HepG2 (cell line): ENCODE results near the gene PC. TPM values are rescaled to one million over a fixed set of nuclear protein-coding genes. Genes with fewer than 3 reads are reported as not detected.
A peak's percentile ranks its signal among the peaks of the same experiment; 100 is the strongest.

ENCODE experiments used
- CBX2 ChIP-seq, 2 experiments: fragments of 200-600 bp in 1 of 2; sonication (generic); formaldehyde crosslinking in 1 of 2; IDR thresholded peaks; 2 replicates each; pipeline versions ENCODE4 v1.7.0 to v1.8.1; 2018 to 2022; ENCODE audit warnings: low read depth in 2 of 2, low read length in 1 of 2, mild to moderate bottlenecking in 1 of 2, missing genetic modification reagents in 1 of 2
- CCAR2 ChIP-seq: fragments of 200-400 bp; formaldehyde crosslinking; optimal IDR thresholded peaks from 2 replicates; pipeline ENCODE3; 2018; ENCODE audit warnings: low read depth, mild to moderate bottlenecking, low read length, moderate library complexity
- FOXO1 ChIP-seq: sonication (generic); formaldehyde crosslinking; IDR thresholded peaks from 2 replicates; pipeline ENCODE4 v1.4.0; 2020; ENCODE audit warnings: missing genetic modification reagents
- KDM1A ChIP-seq: IDR thresholded peaks from 2 replicates; pipeline ENCODE4 v1.6.1; 2016; ENCODE audit warnings: missing compliant biosample characterization
- KLF13 ChIP-seq: sonication (generic); formaldehyde crosslinking; IDR thresholded peaks from 2 replicates; pipeline ENCODE4 v1.4.0; 2020; ENCODE audit warnings: mild to moderate bottlenecking, missing genetic modification reagents
- MTA1 ChIP-seq: sonication (generic); formaldehyde crosslinking; IDR thresholded peaks from 2 replicates; pipeline ENCODE4 v1.4.0; 2020; ENCODE audit warnings: missing genetic modification reagents, mild to moderate bottlenecking, borderline replicate concordance
- RARA ChIP-seq: IDR thresholded peaks from 2 replicates; pipeline ENCODE4 v1.6.1; 2016; ENCODE audit warnings: missing genetic modification reagents, missing compliant biosample characterization
- RELA ChIP-seq: sonication (generic); formaldehyde crosslinking; IDR thresholded peaks from 2 replicates; pipeline ENCODE4 v1.4.0; 2020; ENCODE audit warnings: missing genetic modification reagents
- SAP130 ChIP-seq: IDR thresholded peaks from 2 replicates; pipeline ENCODE4 v1.6.1; 2016; ENCODE audit warnings: low read depth
- SIX1 ChIP-seq: sonication (generic); formaldehyde crosslinking; IDR thresholded peaks from 2 replicates; pipeline ENCODE4 v1.4.0; 2020; ENCODE audit warnings: missing genetic modification reagents, borderline replicate concordance
- SIX4 ChIP-seq: sonication (generic); formaldehyde crosslinking; IDR thresholded peaks from 2 replicates; pipeline ENCODE4 v1.4.0; 2020; ENCODE audit warnings: missing genetic modification reagents
- SOX6 ChIP-seq, 2 experiments: fragments of 450-650 bp in 1 of 2; sonication (generic) in 1 of 2; formaldehyde crosslinking in 1 of 2; IDR thresholded peaks; 2 replicates each; pipeline versions ENCODE4 v1.4.0 to v1.6.1; 2017 to 2020; ENCODE audit warnings: antibody characterized with exemption in 1 of 2, mild to moderate bottlenecking in 1 of 2, missing genetic modification reagents in 1 of 2
- SP4 ChIP-seq: sonication (generic); formaldehyde crosslinking; IDR thresholded peaks from 2 replicates; pipeline ENCODE4 v1.8.1; 2023; ENCODE audit warnings: mild to moderate bottlenecking, missing genetic modification reagents
- TCF7 ChIP-seq: sonication (generic); IDR thresholded peaks from 2 replicates; pipeline ENCODE4 v1.6.1; 2016; ENCODE audit warnings: antibody characterized with exemption, low read depth
- TEAD2 ChIP-seq: sonication (generic); formaldehyde crosslinking; IDR thresholded peaks from 2 replicates; pipeline ENCODE4 v1.9.0; 2021; ENCODE audit warnings: missing genetic modification reagents
- ZMAT3 ChIP-seq: sonication (generic); formaldehyde crosslinking; conservative IDR thresholded peaks from 2 replicates; pipeline ENCODE4 v1.7.0; 2021; ENCODE audit warnings: missing genetic modification reagents
- ZNF761 ChIP-seq: sonication (generic); formaldehyde crosslinking; conservative IDR thresholded peaks from 2 replicates; pipeline ENCODE4 v1.4.0; 2020; ENCODE audit warnings: mild to moderate bottlenecking, missing genetic modification reagents
- ZNF790 ChIP-seq: sonication (generic); formaldehyde crosslinking; IDR thresholded peaks from 2 replicates; pipeline ENCODE4 v1.8.0; 2022; ENCODE audit warnings: missing genetic modification reagents, mild to moderate bottlenecking, borderline replicate concordance
- ZNF792 ChIP-seq: IDR thresholded peaks from 2 replicates; pipeline ENCODE4 v1.6.1; 2016
- ZSCAN25 ChIP-seq: sonication (generic); formaldehyde crosslinking; IDR thresholded peaks from 2 replicates; pipeline ENCODE4 v1.8.0; 2022; ENCODE audit warnings: mild to moderate bottlenecking, missing genetic modification reagents
- ZSCAN30 ChIP-seq: sonication (generic); formaldehyde crosslinking; IDR thresholded peaks from 2 replicates; pipeline ENCODE4 v1.5.0; 2020; ENCODE audit warnings: mild to moderate bottlenecking, missing genetic modification reagents
- ZSCAN31 ChIP-seq: sonication (generic); formaldehyde crosslinking; IDR thresholded peaks from 2 replicates; pipeline ENCODE4 v1.5.0; 2020; ENCODE audit warnings: low read depth, mild to moderate bottlenecking, missing genetic modification reagents
- polyA plus RNA-seq, 8 experiments: library from polyadenylated mRNA; depleted of rRNA in 3 of 8; stranded (reverse) in 7 of 8; unstranded in 1 of 8; fragments of >200 nt; fragmentation: Illumina TruSeq in 4 of 8; extraction: Trizol in 4 of 8; gene quantifications; 2 replicates each; pipeline versions ENCODE4 v1.2.1 to v1.2.3, GENCODE V29; 2011 to 2016; ENCODE audit warnings: low read depth in 4 of 8, missing spikeins in 1 of 8, mixed read lengths in 1 of 8; ENCODE audit not compliant: insufficient read depth in 1 of 8
- total RNA-seq, 5 experiments: library from RNA; depleted of rRNA; stranded (reverse); fragments of >200 nt; fragmentation: Illumina TruSeq; extraction: Trizol; gene quantifications; 2 replicates each; pipeline ENCODE4 v1.2.3, GENCODE V29; 2016; ENCODE audit warnings: low read depth in 1 of 5
- TF ChIP-seq, protein P1 (sequence below): sonication (generic); formaldehyde crosslinking; IDR thresholded peaks from 2 replicates; pipeline ENCODE4 v1.5.0; 2020; ENCODE audit warnings: mild to moderate bottlenecking, missing genetic modification reagents
- TF ChIP-seq, protein P2 (sequence below): sonication (generic); formaldehyde crosslinking; conservative IDR thresholded peaks from 2 replicates; pipeline ENCODE4 v1.4.0; 2020; ENCODE audit warnings: missing genetic modification reagents
- TF ChIP-seq, protein P3 (sequence below): IDR thresholded peaks from 2 replicates; pipeline ENCODE4 v1.6.1; 2018; ENCODE audit warnings: missing genetic modification reagents, mild to moderate bottlenecking, missing compliant biosample characterization
- TF ChIP-seq, protein P4 (sequence below): IDR thresholded peaks from 2 replicates; pipeline ENCODE4 v1.6.1; 2016; ENCODE audit warnings: missing genetic modification reagents, missing compliant biosample characterization
- TF ChIP-seq, protein P5 (sequence below): fragments of 450-650 bp; IDR thresholded peaks from 2 replicates; pipeline ENCODE4 v1.6.1; 2016

Gene PC
- total and polyA plus RNA-seq, 2 of the 13 experiments (the other 11 are each of a cell fraction or from before 2014, with no cell fraction given), result 29.0 to 39.0 TPM

DNA sequence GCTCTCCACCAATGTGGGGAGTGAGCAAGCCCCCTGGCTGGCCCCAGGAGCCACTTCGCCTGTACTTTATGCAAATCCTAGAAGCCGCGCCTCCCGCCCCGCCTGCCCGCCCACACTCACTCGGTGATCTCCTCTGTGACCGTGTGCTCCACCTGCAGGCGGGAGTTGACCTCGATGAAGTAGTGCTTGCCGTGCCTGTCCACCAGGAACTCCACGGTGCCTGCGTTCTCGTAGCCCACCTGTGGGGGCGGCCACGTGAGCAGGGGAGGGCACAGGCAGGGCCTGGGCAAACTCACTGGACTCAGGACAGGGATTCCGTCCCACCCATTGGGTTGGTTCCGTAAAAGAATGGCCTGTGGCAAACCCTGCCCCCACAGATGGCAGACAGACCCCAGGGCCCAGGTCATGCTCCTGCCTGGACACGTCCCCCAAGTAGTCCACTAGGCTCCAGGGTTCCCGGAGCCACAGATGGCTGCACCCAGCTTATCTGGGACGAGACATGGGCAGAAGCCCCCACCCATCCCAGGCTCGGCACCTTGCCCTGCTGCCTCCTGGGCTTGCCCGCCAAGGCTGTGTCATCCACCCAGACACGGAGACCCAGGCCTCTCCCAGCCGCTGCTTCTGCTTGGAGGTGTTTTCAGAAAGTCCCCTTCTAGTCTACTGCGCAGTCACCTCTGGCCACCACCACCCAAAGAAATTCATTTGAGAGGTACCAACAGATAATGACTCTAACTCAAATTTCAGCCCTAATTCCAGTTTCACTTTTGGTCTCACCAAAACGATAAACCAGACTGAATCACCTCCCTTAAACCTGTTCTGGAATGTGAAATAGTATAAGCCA is 89.2 kb downstream of the PC start (continued):
- TF ChIP-seq, protein P1, sequence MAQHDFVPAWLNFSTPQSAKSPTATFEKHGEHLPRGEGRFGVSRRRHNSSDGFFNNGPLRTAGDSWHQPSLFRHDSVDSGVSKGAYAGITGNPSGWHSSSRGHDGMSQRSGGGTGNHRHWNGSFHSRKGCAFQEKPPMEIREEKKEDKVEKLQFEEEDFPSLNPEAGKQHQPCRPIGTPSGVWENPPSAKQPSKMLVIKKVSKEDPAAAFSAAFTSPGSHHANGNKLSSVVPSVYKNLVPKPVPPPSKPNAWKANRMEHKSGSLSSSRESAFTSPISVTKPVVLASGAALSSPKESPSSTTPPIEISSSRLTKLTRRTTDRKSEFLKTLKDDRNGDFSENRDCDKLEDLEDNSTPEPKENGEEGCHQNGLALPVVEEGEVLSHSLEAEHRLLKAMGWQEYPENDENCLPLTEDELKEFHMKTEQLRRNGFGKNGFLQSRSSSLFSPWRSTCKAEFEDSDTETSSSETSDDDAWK (CRISPR knock-in tag), result no peak
- TF ChIP-seq, protein P2, sequence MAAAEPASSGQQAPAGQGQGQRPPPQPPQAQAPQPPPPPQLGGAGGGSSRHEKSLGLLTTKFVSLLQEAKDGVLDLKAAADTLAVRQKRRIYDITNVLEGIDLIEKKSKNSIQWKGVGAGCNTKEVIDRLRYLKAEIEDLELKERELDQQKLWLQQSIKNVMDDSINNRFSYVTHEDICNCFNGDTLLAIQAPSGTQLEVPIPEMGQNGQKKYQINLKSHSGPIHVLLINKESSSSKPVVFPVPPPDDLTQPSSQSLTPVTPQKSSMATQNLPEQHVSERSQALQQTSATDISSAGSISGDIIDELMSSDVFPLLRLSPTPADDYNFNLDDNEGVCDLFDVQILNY (CRISPR knock-in tag), result no peak
- no peak for TF ChIP-seq KLF13 (CRISPR knock-in tag)
- no peak for TF ChIP-seq ZNF761 (CRISPR knock-in tag)
- TF ChIP-seq, protein P3, sequence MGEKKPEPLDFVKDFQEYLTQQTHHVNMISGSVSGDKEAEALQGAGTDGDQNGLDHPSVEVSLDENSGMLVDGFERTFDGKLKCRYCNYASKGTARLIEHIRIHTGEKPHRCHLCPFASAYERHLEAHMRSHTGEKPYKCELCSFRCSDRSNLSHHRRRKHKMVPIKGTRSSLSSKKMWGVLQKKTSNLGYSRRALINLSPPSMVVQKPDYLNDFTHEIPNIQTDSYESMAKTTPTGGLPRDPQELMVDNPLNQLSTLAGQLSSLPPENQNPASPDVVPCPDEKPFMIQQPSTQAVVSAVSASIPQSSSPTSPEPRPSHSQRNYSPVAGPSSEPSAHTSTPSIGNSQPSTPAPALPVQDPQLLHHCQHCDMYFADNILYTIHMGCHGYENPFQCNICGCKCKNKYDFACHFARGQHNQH, result no peak
- TF ChIP-seq SAP130 (CRISPR knock-in tag), result peak; percentile 33; the same call in 1 of the 2 replicates
- no peak for TF ChIP-seq ZNF792
- TF ChIP-seq ZNF790, result no peak
- TF ChIP-seq SIX4 (CRISPR knock-in tag), result no peak
- TF ChIP-seq TCF7, result no peak
- TF ChIP-seq, protein P4, sequence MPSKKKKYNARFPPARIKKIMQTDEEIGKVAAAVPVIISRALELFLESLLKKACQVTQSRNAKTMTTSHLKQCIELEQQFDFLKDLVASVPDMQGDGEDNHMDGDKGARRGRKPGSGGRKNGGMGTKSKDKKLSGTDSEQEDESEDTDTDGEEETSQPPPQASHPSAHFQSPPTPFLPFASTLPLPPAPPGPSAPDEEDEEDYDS, result 0 out of 2 replicates have a peak, but pooled peaks have one; percentile 21
- TF ChIP-seq CBX2 (IDR thresholded peaks at IDR 0.05; ENCODE audit: low read depth, low read length), result no peak
- no peak for TF ChIP-seq CBX2 (CRISPR knock-in tag; IDR thresholded peaks at IDR 0.05; ENCODE audit: low read depth)
- TF ChIP-seq RELA (CRISPR knock-in tag), result no peak
- TF ChIP-seq TEAD2 (CRISPR knock-in tag), result no peak
- TF ChIP-seq, protein P5, sequence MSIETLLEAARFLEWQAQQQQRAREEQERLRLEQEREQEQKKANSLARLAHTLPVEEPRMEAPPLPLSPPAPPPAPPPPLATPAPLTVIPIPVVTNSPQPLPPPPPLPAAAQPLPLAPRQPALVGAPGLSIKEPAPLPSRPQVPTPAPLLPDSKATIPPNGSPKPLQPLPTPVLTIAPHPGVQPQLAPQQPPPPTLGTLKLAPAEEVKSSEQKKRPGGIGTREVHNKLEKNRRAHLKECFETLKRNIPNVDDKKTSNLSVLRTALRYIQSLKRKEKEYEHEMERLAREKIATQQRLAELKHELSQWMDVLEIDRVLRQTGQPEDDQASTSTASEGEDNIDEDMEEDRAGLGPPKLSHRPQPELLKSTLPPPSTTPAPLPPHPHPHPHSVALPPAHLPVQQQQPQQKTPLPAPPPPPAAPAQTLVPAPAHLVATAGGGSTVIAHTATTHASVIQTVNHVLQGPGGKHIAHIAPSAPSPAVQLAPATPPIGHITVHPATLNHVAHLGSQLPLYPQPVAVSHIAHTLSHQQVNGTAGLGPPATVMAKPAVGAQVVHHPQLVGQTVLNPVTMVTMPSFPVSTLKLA, result no peak
- no peak for TF ChIP-seq CCAR2
- TF ChIP-seq MTA1 (CRISPR knock-in tag), result no peak
- no peak for TF ChIP-seq KDM1A (CRISPR knock-in tag)
- no peak for TF ChIP-seq SP4 (CRISPR knock-in tag)
- no peak for TF ChIP-seq ZSCAN25 (CRISPR knock-in tag)
- TF ChIP-seq SIX1 (CRISPR knock-in tag), result no peak
- TF ChIP-seq SOX6 (IDR thresholded peaks at IDR 0.05), result no peak
- no peak for TF ChIP-seq SOX6 (CRISPR knock-in tag; IDR thresholded peaks at IDR 0.05)
- TF ChIP-seq ZSCAN31, result no peak
- no peak for TF ChIP-seq ZMAT3
- TF ChIP-seq RARA (CRISPR knock-in tag), result no peak
- no peak for TF ChIP-seq FOXO1 (CRISPR knock-in tag)
- TF ChIP-seq ZSCAN30 (CRISPR knock-in tag), result no peak
